Tibial artery (tissue), 4 donors: ENCODE results near the gene KLHL10.

Experiments used
- DNase-seq, 2 donors: peaks; one replicate each; pipeline ENCODE4 v3.0.0-alpha.2; 2019
- H3K27ac ChIP-seq, 2 donors: fragments of 200-600 bp; sonication (generic) in 1 of 2; 1 replicate in 1 of 2; 2 replicates in 1 of 2; pipeline ENCODE4 v1.5.1; 2018 to 2019; ENCODE audit warnings: mild to moderate bottlenecking in 1 of 2
- H3K27me3 ChIP-seq, 2 donors: fragments of 200-600 bp; sonication (generic) in 1 of 2; one replicate each; pipeline versions ENCODE4 v1.5.1 to v1.6.0; 2016 to 2019
- H3K36me3 ChIP-seq, 3 donors: fragments of 200-600 bp; sonication (generic) in 2 of 3; one replicate each; pipeline ENCODE4 v1.5.1; 2016 to 2019; ENCODE audit warnings: mild to moderate bottlenecking in 2 of 3
- H3K4me1 ChIP-seq, 4 donors: fragments of 200-600 bp; sonication (generic) in 2 of 4; 1 replicate in 3 of 4; 2 replicates in 1 of 4; pipeline ENCODE4 v1.5.1; 2016 to 2019
- H3K4me3 ChIP-seq, 2 donors: fragments of 200-600 bp; sonication (generic) in 1 of 2; 1 replicate in 1 of 2; 2 replicates in 1 of 2; pipeline ENCODE4 v1.5.1; 2018 to 2019; ENCODE audit warnings: mild to moderate bottlenecking in 2 of 2
- H3K9me3 ChIP-seq, 3 donors: fragments of 200-600 bp; sonication (generic) in 1 of 3; one replicate each; pipeline ENCODE4 v1.5.1; 2016 to 2019
- intact Hi-C: fragments of 100-400 bp; cut with DNase I; formaldehyde crosslinking; loops from one replicate; pipeline ENCODE4 v1.15.0; 2023; ENCODE audit warnings: low total_unique reads
- TF ChIP-seq, protein P1 (sequence below), 2 experiments: fragments of 200-600 bp in 1 of 2; fragments of 450-650 bp in 1 of 2; IDR thresholded peaks; one replicate each; pipeline ENCODE4 v1.5.1; 2017 to 2019; ENCODE audit warnings: antibody characterized with exemption in 2 of 2, mild to moderate bottlenecking in 1 of 2, moderate library complexity in 1 of 2

The KLHL10 gene

DNA sequence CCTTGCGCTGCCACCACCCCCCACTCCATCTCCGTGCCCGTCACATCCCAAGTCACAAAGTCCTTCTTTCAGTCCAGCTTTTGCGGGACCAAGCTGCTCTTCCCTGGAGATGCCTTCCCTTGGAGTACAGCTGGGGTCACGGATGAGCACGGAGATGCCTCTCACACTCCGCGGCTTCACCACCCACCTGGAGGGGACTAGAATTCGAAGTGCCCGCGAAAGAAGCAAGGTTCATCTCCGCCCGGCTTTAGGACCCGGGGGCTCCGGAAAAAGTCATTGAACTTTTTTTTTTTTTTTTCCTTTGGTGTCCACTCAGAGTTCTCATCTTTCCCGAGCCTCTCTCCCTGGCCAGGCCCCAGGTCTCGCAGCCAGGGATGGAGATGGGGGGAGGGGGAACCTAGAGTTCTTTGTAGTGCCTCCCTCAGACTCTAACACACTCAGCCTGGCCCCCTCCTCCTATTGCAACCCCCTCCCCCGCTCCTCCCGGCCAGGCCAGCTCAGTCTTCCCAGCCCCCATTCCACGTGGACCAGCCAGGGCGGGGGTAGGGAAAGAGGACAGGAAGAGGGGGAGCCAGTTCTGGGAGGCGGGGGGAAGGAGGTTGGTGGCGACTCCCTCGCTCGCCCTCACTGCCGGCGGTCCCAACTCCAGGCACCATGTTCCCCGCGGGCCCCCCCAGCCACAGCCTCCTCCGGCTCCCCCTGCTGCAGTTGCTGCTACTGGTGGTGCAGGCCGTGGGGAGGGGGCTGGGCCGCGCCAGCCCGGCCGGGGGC is 25.1 kb upstream of the KLHL10 start, which contains the start of gene FKBP10:
FKBP10 (plus strand) TSS at position 624 of the 771 bp plus-strand sequence; CDS start at position 655, 31 bp downstream.
- peaks cover 0 to 40% (median 31%) of the 10 kb centered on the region in 4 donors for H3K4me1 ChIP-seq
- H3K27me3 ChIP-seq = no peaks in the 10 kb centered on the region

DNA sequence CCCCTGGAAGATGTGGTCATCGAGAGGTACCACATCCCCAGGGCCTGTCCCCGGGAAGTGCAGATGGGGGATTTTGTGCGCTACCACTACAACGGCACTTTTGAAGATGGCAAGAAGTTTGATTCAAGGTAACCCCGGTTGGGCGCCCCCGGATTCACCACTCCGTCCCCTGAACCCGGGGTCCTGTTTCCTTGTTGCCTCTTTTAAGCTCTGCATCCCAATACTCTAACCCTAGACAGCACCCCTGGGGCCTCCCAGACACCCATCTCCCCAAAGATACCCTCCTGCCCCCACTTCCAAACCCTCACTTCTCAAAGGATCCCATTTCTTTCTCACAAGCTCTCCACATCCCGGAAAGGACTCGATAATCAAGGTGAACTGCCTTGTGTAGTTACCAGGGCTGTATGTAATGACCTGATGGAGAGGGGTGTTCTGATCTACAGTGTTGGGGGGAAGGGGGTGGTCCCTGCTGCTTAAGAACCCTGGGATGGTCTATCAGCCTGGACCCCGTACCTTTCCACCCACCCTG is 24.4 kb upstream of the KLHL10 start:
- peaks cover 0 to 40% (median 31%) of the 10 kb centered on the region in 4 donors for H3K4me1 ChIP-seq
- peaks cover 0 to 7% (median 0%) of the 10 kb centered on the region in 3 donors for H3K36me3 ChIP-seq
- H3K9me3 ChIP-seq = no peaks in the 10 kb centered on the region
- H3K4me3 ChIP-seq = peak overlapping the region; percentile 59 to 84
- peak overlapping the region; percentile 78 to 80 for H3K27ac ChIP-seq
- DNase-seq = no peak
- no peaks in the 10 kb centered on the region for H3K27me3 ChIP-seq
- intact Hi-C loops = loop anchor here (2.0 to 10.0 kb wide), 2 partner anchors 24 to 52 kb away; partner anchors contain the start of genes KLHL10, KLHL11 and NT5C3B
- TF ChIP-seq, protein P1, sequence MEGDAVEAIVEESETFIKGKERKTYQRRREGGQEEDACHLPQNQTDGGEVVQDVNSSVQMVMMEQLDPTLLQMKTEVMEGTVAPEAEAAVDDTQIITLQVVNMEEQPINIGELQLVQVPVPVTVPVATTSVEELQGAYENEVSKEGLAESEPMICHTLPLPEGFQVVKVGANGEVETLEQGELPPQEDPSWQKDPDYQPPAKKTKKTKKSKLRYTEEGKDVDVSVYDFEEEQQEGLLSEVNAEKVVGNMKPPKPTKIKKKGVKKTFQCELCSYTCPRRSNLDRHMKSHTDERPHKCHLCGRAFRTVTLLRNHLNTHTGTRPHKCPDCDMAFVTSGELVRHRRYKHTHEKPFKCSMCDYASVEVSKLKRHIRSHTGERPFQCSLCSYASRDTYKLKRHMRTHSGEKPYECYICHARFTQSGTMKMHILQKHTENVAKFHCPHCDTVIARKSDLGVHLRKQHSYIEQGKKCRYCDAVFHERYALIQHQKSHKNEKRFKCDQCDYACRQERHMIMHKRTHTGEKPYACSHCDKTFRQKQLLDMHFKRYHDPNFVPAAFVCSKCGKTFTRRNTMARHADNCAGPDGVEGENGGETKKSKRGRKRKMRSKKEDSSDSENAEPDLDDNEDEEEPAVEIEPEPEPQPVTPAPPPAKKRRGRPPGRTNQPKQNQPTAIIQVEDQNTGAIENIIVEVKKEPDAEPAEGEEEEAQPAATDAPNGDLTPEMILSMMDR (IDR thresholded peaks at IDR 0.05) = no peak

More for the DNA sequence above, 25.1 kb upstream of the KLHL10 start, which contains the start of gene FKBP10:
- DNase-seq = peak; percentile 73 to 88
- Histone ChIP-seq H3K27ac (peak within 1 kb of the TSS; percentile 78 to 80), H3K36me3 (peaks cover 0 to 6% (median 0%) of the 10 kb centered on the region in 3 donors), H3K4me3 (peak within 1 kb of the TSS; percentile 59 to 84), H3K9me3 (no peaks in the 10 kb centered on the region)
- intact Hi-C loops = loop anchor here (2.0 to 10.0 kb wide), 2 partner anchors 24 to 52 kb away; partner anchors contain the start of genes KLHL10, KLHL11 and NT5C3B
- TF ChIP-seq, protein P1 (IDR thresholded peaks at IDR 0.05) = no peak

DNA sequence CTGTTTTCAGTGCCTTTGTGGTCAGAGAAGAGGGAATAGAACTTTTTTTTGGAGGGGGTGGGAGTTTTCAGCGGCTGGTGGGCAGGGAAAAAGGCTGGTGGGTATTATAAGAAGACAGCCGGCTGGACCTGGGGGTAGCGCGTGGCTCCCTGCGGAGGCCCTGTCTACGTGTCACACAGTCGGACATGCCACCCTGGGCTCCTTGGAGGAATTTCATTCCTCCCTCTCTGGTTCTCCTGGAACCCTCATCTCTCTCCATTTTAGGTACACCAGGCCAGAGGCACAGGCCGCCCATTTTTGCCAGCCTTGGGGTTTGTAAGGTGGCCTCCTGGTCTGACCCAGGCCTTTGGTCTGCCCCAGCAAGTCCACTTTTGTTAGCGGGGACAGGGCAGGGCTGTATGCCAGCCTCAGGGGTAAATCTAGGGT is 23.9 kb upstream of the KLHL10 start:
- no peaks in the 10 kb centered on the region for H3K27me3 ChIP-seq
- H3K4me3 ChIP-seq = peak overlapping the region; percentile 59 to 84
- H3K36me3 ChIP-seq = peaks cover 0 to 7% (median 0%) of the 10 kb centered on the region in 3 donors

DNA sequence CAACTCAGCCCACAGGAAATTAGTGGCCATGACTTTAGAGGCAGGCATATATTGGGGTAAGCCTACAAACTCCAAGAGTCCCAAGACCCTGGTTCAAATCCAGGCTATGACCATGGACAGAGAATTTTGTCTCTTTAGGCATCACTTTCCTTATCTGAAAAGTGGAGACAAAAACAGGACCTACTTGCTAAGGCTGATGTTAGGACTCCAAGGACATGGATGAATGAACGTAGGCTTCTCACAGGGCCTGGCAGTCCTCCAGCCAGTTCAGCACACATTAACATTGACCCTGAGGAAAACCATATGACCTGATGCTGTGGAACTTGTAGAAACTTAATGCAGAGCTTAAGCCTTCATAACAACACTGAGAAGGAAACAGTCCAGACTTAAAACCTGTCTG is 23.4 kb upstream of the KLHL10 start:
- Histone ChIP-seq H3K9me3 (no peaks in the 10 kb centered on the region), H3K27me3 (no peaks in the 10 kb centered on the region), H3K4me1 (peaks cover 0 to 40% (median 29%) of the 10 kb centered on the region in 4 donors), H3K4me3 (no peak overlapping the region), H3K27ac (peak overlapping the region in 1 of 2 donors; percentile 80), H3K36me3 (peaks cover 0 to 8% (median 0%) of the 10 kb centered on the region in 3 donors)
- TF ChIP-seq, protein P1 (IDR thresholded peaks at IDR 0.05) = no peak
- no peak for DNase-seq
- intact Hi-C loops = loop anchor here (10.0 kb wide), 1 partner anchor 51 kb away; the partner anchor contains the start of gene KLHL11

More for the DNA sequence above, 23.9 kb upstream of the KLHL10 start:
- Histone ChIP-seq H3K27ac (peak overlapping the region; percentile 78 to 80), H3K9me3 (no peaks in the 10 kb centered on the region), H3K4me1 (peaks cover 0 to 40% (median 31%) of the 10 kb centered on the region in 4 donors)
- DNase-seq = no peak
- intact Hi-C loops = loop anchor here (2.0 to 10.0 kb wide), 2 partner anchors 23 to 51 kb away; partner anchors contain the start of genes KLHL10, KLHL11 and NT5C3B
- TF ChIP-seq, protein P1 (IDR thresholded peaks at IDR 0.05) = no peak

DNA sequence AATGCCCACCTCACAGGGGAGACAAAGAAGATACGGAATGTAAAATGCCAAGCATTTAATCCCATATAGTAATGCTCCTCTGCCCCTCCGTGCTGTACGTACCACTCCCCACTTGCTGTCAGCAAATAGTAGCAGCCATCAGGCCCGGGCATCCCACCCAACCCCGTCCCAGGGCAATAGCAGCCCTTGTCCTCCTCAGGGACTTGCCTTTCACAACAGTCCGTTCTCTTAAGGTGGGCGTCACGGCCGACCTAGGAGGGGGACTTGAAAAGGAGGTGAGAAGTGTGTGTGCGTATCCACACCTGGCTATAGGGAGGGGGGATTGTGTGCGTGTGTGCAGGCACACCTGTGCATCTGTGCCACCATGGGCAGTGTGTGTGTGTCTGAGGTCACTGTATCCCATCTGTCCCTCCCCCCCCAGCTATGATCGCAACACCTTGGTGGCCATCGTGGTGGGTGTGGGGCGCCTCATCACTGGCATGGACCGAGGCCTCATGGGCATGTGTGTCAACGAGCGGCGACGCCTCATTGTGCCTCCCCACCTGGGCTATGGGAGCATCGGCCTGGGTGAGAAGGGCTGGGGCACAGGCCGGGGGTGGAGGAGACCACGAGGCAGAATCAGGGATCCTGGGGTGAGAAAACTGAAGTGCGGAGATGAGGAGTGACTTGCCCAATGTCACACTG is 20.8 kb upstream of the KLHL10 start:
- H3K27me3 ChIP-seq = no peaks in the 10 kb centered on the region
- H3K9me3 ChIP-seq = no peaks in the 10 kb centered on the region
- no peak overlapping the region for H3K4me3 ChIP-seq
- H3K36me3 ChIP-seq = peaks cover 0 to 13% (median 0%) of the 10 kb centered on the region in 3 donors
- H3K27ac ChIP-seq = no peak overlapping the region
- TF ChIP-seq, protein P1 (IDR thresholded peaks at IDR 0.05) = no peak
- intact Hi-C loops = loop anchor here (10.0 kb wide), 1 partner anchor 48 kb away; the partner anchor contains the start of gene KLHL11
- no peak for DNase-seq
- peaks cover 0 to 20% (median 15%) of the 10 kb centered on the region in 4 donors for H3K4me1 ChIP-seq
